Astrocyte (in vitro differentiated cells and primary cell): Measurements from ENCODE around the gene SEMA6D.

Experiments
- EZH2 ChIP-seq: IDR thresholded peaks from 2 replicates; pipeline ENCODE4 v1.6.1; 2012; ENCODE audit warnings: mild to moderate bottlenecking, low read length, inconsistent platforms; ENCODE audit not compliant: insufficient read depth
- TF ChIP-seq, protein P1 (sequence below): IDR thresholded peaks from 2 replicates; pipeline ENCODE4 v1.5.1; 2011; ENCODE audit warnings: low read depth, mild to moderate bottlenecking, inconsistent platforms, low read length, moderate library complexity; ENCODE audit not compliant: insufficient read depth

DNA sequence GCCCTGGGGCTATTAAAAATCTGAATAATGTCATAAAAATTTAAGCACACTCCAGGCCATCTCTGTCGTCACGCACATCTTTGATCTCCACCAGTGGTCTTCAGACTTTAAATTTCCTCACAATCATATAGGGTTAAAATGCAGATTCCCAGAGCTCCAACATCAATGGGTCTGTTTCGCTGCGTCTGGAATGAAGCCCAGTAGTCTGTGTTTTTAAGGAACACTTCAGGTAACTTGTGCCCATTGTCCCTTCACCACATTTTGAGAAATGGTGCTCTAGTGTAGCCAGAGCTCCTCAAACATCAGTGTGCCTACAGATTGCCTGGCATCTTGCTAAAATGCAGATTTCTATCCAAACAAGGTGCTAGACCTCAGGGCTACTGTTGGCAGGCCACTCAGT, 9.8 kb downstream of the SEMA6D start:
- TF ChIP-seq, protein P1, sequence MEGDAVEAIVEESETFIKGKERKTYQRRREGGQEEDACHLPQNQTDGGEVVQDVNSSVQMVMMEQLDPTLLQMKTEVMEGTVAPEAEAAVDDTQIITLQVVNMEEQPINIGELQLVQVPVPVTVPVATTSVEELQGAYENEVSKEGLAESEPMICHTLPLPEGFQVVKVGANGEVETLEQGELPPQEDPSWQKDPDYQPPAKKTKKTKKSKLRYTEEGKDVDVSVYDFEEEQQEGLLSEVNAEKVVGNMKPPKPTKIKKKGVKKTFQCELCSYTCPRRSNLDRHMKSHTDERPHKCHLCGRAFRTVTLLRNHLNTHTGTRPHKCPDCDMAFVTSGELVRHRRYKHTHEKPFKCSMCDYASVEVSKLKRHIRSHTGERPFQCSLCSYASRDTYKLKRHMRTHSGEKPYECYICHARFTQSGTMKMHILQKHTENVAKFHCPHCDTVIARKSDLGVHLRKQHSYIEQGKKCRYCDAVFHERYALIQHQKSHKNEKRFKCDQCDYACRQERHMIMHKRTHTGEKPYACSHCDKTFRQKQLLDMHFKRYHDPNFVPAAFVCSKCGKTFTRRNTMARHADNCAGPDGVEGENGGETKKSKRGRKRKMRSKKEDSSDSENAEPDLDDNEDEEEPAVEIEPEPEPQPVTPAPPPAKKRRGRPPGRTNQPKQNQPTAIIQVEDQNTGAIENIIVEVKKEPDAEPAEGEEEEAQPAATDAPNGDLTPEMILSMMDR = no peak
- no peak for TF ChIP-seq EZH2
